Measurements from ENCODE around the gene CABP7.

CABP7 gene

GRCh38 chr22:29702931-29703501 lies 16.8 kb upstream of the CABP7 start:
- DNase-seq = no peak

- no peak for DNase-seq
Measured at GRCh38 chr22:29703569-29704195, 16.1 kb upstream of the CABP7 start.

- DNase-seq = no peak
Measured at GRCh38 chr22:29704528-29705285, 15.1 kb upstream of the CABP7 start.

- no peak for DNase-seq
Measured at GRCh38 chr22:29705651-29706050, 14.2 kb upstream of the CABP7 start.

- no peak for DNase-seq
Measured at GRCh38 chr22:29706486-29706885, 13.3 kb upstream of the CABP7 start.

GRCh38 chr22:29707010-29707409 lies 12.8 kb upstream of the CABP7 start:
- DNase-seq = no peak

- no peak for DNase-seq
Measured at GRCh38 chr22:29707471-29707870, 12.3 kb upstream of the CABP7 start.

GRCh38 chr22:29710193-29710592 lies 9.6 kb upstream of the CABP7 start:
- DNase-seq = no peak

GRCh38 chr22:29710922-29711593 lies 8.7 kb upstream of the CABP7 start:
- DNase-seq = no peak

- no peak for DNase-seq
Measured at GRCh38 chr22:29712119-29712518, 7.7 kb upstream of the CABP7 start.

- no peak for DNase-seq
Measured at GRCh38 chr22:29713156-29713727, 6.6 kb upstream of the CABP7 start.

- no peak for DNase-seq
Measured at GRCh38 chr22:29715240-29715639, 4.6 kb upstream of the CABP7 start.

GRCh38 chr22:29715705-29716104 lies 4.1 kb upstream of the CABP7 start:
- no peak for DNase-seq

- DNase-seq = no peak
Measured at GRCh38 chr22:29716814-29717545, 2.8 kb upstream of the CABP7 start.

GRCh38 chr22:29717789-29718188 lies 2.0 kb upstream of the CABP7 start:
- DNase-seq = no peak

GRCh38 chr22:29718949-29719898 lies 579 bp upstream of the CABP7 start:
- no peak for DNase-seq

GRCh38 chr22:29720811-29721323 lies 1.1 kb downstream of the CABP7 start:
- DNase-seq = no peak

- DNase-seq = no peak
Measured at GRCh38 chr22:29722151-29722550, 2.3 kb downstream of the CABP7 start.

- DNase-seq = no peak
Measured at GRCh38 chr22:29722587-29722986, 2.8 kb downstream of the CABP7 start.

- DNase-seq = no peak
Measured at GRCh38 chr22:29723766-29724165, 4.0 kb downstream of the CABP7 start.

- DNase-seq = no peak
Measured at GRCh38 chr22:29724843-29725242, 5.0 kb downstream of the CABP7 start.

Measured in NCI-H1417 treated with DMSO at 0.1 percent for 48 hours (cell line).